D721Med (cell line): ENCODE data around the gene TTLL9.
"Not testable (repeated sequence)": the region's sequence is repeated elsewhere in the genome, so short reads cannot be mapped to it uniquely, and the experiment has no call there.

ENCODE experiments used
- DNase-seq: peaks from one replicate; pipeline ENCODE4 v3.0.0; 2011; ENCODE audit warnings: low spot score; ENCODE audit not compliant: insufficient read length
- FAIRE-seq: peaks from 2 replicates; lab custom pipeline; 2011; peaks lifted over from hg19 to GRCh38; lab: Jason Lieb, UNC
- CTCF ChIP-seq: IDR thresholded peaks from 2 replicates; pipeline ENCODE4 v1.5.1; 2012; ENCODE audit warnings: mild to moderate bottlenecking, control low read depth; ENCODE audit not compliant: insufficient read depth; ENCODE audit errors: missing control alignments

Gene TTLL9

GRCh38 chr20:31826074-31826473, 44.4 kb upstream of the TTLL9 start:
- DNase-seq, result no peak
- no peak for TF ChIP-seq CTCF
- FAIRE-seq, result no peak

- DNase-seq, result no peak
- no peak for TF ChIP-seq CTCF
- FAIRE-seq, result no peak
These were observed 43.4 kb upstream of the TTLL9 start for GRCh38 chr20:31827059-31827458.

GRCh38 chr20:31828016-31828415, 42.4 kb upstream of the TTLL9 start:
- FAIRE-seq, result not testable (repeated sequence)

GRCh38 chr20:31829731-31830130, 40.7 kb upstream of the TTLL9 start:
- TF ChIP-seq CTCF, result no peak
- no peak for FAIRE-seq
- DNase-seq, result no peak

More at GRCh38 chr20:31828016-31828415, 42.4 kb upstream of the TTLL9 start:
- DNase-seq, result not testable (repeated sequence)

GRCh38 chr20:31830406-31830981, 39.9 kb upstream of the TTLL9 start:
- no peak for TF ChIP-seq CTCF
- DNase-seq, result no peak
- FAIRE-seq, result no peak

GRCh38 chr20:31831211-31831610, 39.2 kb upstream of the TTLL9 start:
- no peak for DNase-seq
- no peak for FAIRE-seq
- no peak for TF ChIP-seq CTCF

- no peak for FAIRE-seq
- TF ChIP-seq CTCF, result no peak
- DNase-seq, result no peak
These were observed 38.6 kb upstream of the TTLL9 start for GRCh38 chr20:31831771-31832306.
